KMS-11 (cell line): ENCODE data around the gene ARL4D.

Experiments used
- H2AFZ ChIP-seq: fragments of 200-600 bp; sonication (generic); 2 replicates; pipeline ENCODE4 v1.6.1; 2016; ENCODE audit warnings: antibody characterized with exemption, mixed run types, low read depth
- H3K27ac ChIP-seq: fragments of 200-600 bp; sonication (generic); 2 replicates; pipeline ENCODE4 v1.6.1; 2016; ENCODE audit warnings: mild to moderate bottlenecking, mixed run types
- H3K27me3 ChIP-seq: fragments of 200-600 bp; sonication (generic); 2 replicates; pipeline ENCODE4 v1.6.1; 2017; ENCODE audit warnings: mild to moderate bottlenecking, low read depth, mixed run types, moderate library complexity; ENCODE audit not compliant: insufficient read depth
- H3K36me3 ChIP-seq: fragments of 200-600 bp; sonication (generic); 2 replicates; pipeline ENCODE4 v1.6.1; 2017; ENCODE audit warnings: mild to moderate bottlenecking, mixed run types; ENCODE audit not compliant: insufficient read depth
- H3K4me1 ChIP-seq: fragments of 200-600 bp; sonication (generic); 2 replicates; pipeline ENCODE4 v1.6.1; 2016; ENCODE audit warnings: mild to moderate bottlenecking, low read depth, mixed run types; ENCODE audit not compliant: poor library complexity, severe bottlenecking
- H3K4me2 ChIP-seq: fragments of 200-600 bp; sonication (generic); 2 replicates; pipeline ENCODE4 v1.7.0; 2016; ENCODE audit warnings: mild to moderate bottlenecking, mixed run types
- H3K4me3 ChIP-seq: fragments of 200-600 bp; sonication (generic); IDR thresholded peaks from 2 replicates; pipeline ENCODE4 v1.6.1; 2017; ENCODE audit warnings: low read depth, low read length, mixed read lengths; ENCODE audit not compliant: insufficient read depth
- H3K79me2 ChIP-seq: fragments of 200-600 bp; sonication (generic); 2 replicates; pipeline ENCODE4 v1.6.1; 2016; ENCODE audit warnings: low read depth, mixed run types; ENCODE audit not compliant: insufficient read depth
- H3K9ac ChIP-seq: fragments of 200-600 bp; sonication (generic); 2 replicates; pipeline ENCODE4 v1.6.1; 2016; ENCODE audit warnings: mild to moderate bottlenecking, mixed run types
- H4K20me1 ChIP-seq: fragments of 200-600 bp; sonication (generic); 2 replicates; pipeline ENCODE4 v1.6.1; 2016; ENCODE audit warnings: mild to moderate bottlenecking, mixed run types; ENCODE audit not compliant: insufficient read depth
- TF ChIP-seq, protein P1 (sequence below): fragments of 200-600 bp; sonication (generic); conservative IDR thresholded peaks from 2 replicates; pipeline ENCODE4 v1.6.1; 2017; ENCODE audit warnings: low read depth, mild to moderate bottlenecking, antibody characterized with exemption, low read length, moderate library complexity, mixed read lengths

ARL4D gene

DNA sequence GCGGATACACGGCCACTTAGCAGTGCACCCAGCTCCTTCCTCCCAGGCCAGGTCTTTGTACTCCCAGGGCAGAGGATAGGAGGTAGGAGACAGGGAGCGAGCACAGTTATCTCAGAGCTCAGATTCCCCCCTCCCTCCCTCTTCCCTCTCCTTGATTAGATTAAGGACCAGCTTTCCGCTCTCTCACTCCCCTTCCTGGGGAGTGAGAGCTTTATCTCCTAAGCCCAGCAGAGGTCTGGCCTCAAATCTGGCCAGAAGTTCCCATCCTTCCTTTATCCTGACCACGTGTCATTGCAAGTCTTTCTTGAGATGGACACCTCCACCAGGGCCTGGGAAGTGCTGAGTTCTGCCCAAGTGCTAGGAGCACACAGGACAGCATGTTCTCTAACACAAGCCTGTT lies 5.1 kb downstream of the ARL4D start:
- Histone ChIP-seq H4K20me1 (no peaks in the 10 kb centered on the region), H3K36me3 (no peaks in the 10 kb centered on the region), H3K27ac (no peak overlapping the region), H3K9ac (no peak overlapping the region), H3K4me3 (no peak overlapping the region), H3K27me3 (no peaks in the 10 kb centered on the region; the same call in 1 of the 2 replicates), H3K4me2 (no peak overlapping the region), H3K4me1 (no peaks in the 10 kb centered on the region), H2AFZ (no peak overlapping the region), H3K79me2 (no peaks in the 10 kb centered on the region)
- TF ChIP-seq, protein P1, sequence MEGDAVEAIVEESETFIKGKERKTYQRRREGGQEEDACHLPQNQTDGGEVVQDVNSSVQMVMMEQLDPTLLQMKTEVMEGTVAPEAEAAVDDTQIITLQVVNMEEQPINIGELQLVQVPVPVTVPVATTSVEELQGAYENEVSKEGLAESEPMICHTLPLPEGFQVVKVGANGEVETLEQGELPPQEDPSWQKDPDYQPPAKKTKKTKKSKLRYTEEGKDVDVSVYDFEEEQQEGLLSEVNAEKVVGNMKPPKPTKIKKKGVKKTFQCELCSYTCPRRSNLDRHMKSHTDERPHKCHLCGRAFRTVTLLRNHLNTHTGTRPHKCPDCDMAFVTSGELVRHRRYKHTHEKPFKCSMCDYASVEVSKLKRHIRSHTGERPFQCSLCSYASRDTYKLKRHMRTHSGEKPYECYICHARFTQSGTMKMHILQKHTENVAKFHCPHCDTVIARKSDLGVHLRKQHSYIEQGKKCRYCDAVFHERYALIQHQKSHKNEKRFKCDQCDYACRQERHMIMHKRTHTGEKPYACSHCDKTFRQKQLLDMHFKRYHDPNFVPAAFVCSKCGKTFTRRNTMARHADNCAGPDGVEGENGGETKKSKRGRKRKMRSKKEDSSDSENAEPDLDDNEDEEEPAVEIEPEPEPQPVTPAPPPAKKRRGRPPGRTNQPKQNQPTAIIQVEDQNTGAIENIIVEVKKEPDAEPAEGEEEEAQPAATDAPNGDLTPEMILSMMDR: no peak

DNA sequence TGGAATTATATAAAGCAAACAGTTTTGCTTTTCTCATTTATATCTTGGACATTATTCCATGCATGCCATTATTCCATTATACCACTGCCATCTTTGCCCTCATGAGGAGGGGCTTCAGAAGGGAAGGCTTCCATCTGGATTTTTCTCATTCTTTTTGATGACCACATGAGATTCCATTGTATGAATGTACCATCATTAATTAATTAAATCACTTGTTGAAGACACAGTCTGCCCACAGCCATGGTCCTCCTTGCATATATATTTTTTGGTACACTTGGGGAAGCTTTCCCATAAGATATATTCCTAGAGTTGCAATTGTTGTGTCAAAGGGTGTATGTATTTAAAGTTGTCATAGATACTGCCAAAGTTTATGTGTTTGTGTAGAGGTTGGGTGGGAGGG lies 7.1 kb downstream of the ARL4D start:
- Histone ChIP-seq H3K4me3 (no peak overlapping the region), H3K27ac (no peak overlapping the region), H3K4me1 (peaks cover 18% of the 10 kb centered on the region), H3K4me2 (no peak overlapping the region), H3K36me3 (no peaks in the 10 kb centered on the region), H2AFZ (no peak overlapping the region), H3K79me2 (no peaks in the 10 kb centered on the region), H3K27me3 (no peaks in the 10 kb centered on the region; the same call in 1 of the 2 replicates), H4K20me1 (no peaks in the 10 kb centered on the region), H3K9ac (no peak overlapping the region)
- TF ChIP-seq, protein P1: no peak

DNA sequence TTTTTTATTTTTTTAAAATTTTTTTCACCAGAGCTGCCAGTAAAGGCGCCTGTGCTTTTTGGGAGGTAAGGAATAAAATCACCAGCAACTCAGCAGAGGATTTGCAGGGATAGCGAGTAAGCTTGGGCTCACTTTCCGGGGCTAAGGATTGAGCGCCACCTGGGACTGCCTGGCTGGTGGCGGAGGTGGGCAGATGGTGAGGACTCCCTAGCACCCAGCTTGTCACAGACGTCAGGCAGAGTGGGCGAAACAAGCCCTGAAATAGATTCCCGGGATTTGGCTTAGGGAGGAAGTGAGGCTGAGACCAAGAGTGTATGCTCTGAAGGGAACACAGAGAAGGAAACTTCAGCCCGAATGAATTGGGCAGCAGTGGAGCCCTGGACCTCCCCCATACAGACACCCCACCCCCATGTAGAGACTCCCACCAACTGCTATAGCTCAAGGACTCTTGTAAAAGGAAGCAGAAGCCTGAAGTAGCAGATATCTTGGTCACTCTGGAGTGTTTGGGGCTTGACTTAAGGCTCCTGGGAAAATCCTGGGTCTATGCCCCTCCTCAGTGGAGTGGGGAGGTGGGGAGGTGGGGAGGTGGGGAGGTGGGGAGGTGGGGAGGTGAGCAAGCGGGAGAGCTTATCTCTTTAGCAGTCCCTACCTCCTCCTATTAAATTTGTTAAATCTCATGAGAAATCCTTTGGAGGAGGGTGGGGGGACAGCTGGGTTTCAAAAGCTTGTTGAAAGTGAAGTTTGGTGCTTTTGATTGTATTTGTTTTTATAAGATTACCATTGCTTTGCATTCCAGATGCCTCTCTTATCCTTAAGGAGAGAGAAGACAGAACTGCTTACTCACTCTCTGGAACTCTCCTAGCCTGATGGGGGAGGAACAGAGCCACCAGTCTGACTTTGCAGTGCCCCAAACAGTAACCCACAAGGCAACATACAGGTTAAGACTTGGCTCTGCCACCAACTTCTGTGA lies 8.2 kb downstream of the ARL4D start:
- H3K27ac ChIP-seq: no peak overlapping the region
- no peak overlapping the region for H3K9ac ChIP-seq
- no peak overlapping the region for H3K4me3 ChIP-seq

DNA sequence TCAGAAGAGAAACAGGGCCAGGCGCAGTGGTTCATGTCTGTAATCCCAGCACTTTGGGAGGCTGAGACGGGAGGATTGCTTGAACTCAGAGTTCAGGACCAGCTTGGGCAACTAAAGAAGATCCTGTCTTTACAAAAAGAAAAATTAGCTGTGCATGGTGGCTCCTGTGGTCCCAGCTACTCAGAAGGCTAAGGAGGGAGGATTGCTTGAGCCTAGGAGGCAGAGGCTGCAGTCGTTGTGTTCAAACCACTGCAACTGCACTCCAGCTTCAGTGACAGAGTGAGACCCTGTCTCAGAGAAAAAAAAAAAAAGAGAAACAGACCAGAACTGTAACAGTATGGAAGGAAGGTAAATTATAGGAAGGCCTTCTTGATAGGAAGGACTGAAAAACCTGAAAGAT lies 10.3 kb downstream of the ARL4D start:
- no peaks in the 10 kb centered on the region for H3K36me3 ChIP-seq
- no peaks in the 10 kb centered on the region for H4K20me1 ChIP-seq
- H3K27ac ChIP-seq: no peak overlapping the region
- peaks cover 22% of the 10 kb centered on the region for H3K4me1 ChIP-seq
- H3K4me3 ChIP-seq: no peak overlapping the region
- no peaks in the 10 kb centered on the region for H3K27me3 ChIP-seq
- H3K4me2 ChIP-seq: no peak overlapping the region
- H2AFZ ChIP-seq: no peak overlapping the region
- H3K79me2 ChIP-seq: no peaks in the 10 kb centered on the region
- TF ChIP-seq, protein P1: no peak
- H3K9ac ChIP-seq: no peak overlapping the region

More for the DNA sequence above, 8.2 kb downstream of the ARL4D start:
- H3K4me2 ChIP-seq: no peak overlapping the region
- H3K27me3 ChIP-seq: no peaks in the 10 kb centered on the region; the same call in 1 of the 2 replicates
- TF ChIP-seq, protein P1: no peak
- no peaks in the 10 kb centered on the region for H3K36me3 ChIP-seq
- H3K4me1 ChIP-seq: peaks cover 22% of the 10 kb centered on the region
- no peak overlapping the region for H2AFZ ChIP-seq
- no peaks in the 10 kb centered on the region for H4K20me1 ChIP-seq
- H3K79me2 ChIP-seq: no peaks in the 10 kb centered on the region
